Brain microvascular endothelial cell (primary cell): Measurements from ENCODE around the gene GAREM1.

Source experiments
- DNase-seq: peaks from one replicate; pipeline ENCODE4 v3.0.0-alpha.2; 2020
- H3K27ac ChIP-seq: fragments of 250-450 bp; sonication (Bioruptor Pico); 2 replicates; pipeline ENCODE4 v1.5.1; 2020; ENCODE audit warnings: mild to moderate bottlenecking, moderate library complexity
- H3K27me3 ChIP-seq: fragments of 250-450 bp; sonication (Bioruptor Pico); replicated peaks from 2 replicates; pipeline ENCODE4 v1.5.1; 2020; ENCODE audit warnings: mild to moderate bottlenecking
- H3K36me3 ChIP-seq: fragments of 250-450 bp; sonication (Bioruptor Pico); replicated peaks from 2 replicates; pipeline ENCODE4 v1.5.1; 2020; ENCODE audit warnings: mild to moderate bottlenecking
- H3K4me3 ChIP-seq: 2 replicates; pipeline ENCODE4 v1.5.1; 2011; ENCODE audit warnings: low read depth, mild to moderate bottlenecking, control low read depth, low read length, moderate library complexity
- in situ Hi-C: cut with HindIII; loops from 2 replicates; pipeline ENCODE4 v1.10.0; 2017; ENCODE audit warnings: low sequenced_read_pairs, low pct_ligation_motif_present
- TF ChIP-seq, protein P1 (sequence below): IDR thresholded peaks from 2 replicates; pipeline ENCODE4 v1.5.1; 2011; ENCODE audit warnings: low read depth, mild to moderate bottlenecking, moderate library complexity, low read length, control low read depth, inconsistent platforms; ENCODE audit errors: missing control alignments

GAREM1 gene

DNA sequence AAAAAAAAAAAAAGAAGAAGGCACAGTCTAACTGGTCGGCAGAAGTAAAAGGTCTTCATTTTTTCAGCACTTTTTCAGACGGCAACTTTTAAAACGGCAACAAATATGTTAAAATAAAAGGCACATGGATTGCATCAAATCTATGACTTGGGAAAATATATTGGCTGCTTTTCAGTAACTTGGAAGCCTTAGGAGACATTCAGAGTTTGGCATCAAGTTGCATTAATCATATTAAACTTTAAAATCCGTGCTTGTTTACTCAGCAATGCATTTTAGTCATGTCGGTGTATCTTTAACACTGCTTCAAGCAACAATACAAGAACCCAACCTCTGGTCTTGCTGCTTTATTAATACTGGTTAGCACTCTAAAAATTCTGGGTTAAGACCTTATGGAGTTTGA, 169.8 kb downstream of the GAREM1 start:
- TF ChIP-seq, protein P1, sequence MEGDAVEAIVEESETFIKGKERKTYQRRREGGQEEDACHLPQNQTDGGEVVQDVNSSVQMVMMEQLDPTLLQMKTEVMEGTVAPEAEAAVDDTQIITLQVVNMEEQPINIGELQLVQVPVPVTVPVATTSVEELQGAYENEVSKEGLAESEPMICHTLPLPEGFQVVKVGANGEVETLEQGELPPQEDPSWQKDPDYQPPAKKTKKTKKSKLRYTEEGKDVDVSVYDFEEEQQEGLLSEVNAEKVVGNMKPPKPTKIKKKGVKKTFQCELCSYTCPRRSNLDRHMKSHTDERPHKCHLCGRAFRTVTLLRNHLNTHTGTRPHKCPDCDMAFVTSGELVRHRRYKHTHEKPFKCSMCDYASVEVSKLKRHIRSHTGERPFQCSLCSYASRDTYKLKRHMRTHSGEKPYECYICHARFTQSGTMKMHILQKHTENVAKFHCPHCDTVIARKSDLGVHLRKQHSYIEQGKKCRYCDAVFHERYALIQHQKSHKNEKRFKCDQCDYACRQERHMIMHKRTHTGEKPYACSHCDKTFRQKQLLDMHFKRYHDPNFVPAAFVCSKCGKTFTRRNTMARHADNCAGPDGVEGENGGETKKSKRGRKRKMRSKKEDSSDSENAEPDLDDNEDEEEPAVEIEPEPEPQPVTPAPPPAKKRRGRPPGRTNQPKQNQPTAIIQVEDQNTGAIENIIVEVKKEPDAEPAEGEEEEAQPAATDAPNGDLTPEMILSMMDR = no peak
- no peak overlapping the region for H3K27ac ChIP-seq
- H3K36me3 ChIP-seq = no peaks in the 10 kb centered on the region
- H3K27me3 ChIP-seq = no peaks in the 10 kb centered on the region
- in situ Hi-C loops = no loop called here
- DNase-seq = no peak
- no peak overlapping the region for H3K4me3 ChIP-seq

DNA sequence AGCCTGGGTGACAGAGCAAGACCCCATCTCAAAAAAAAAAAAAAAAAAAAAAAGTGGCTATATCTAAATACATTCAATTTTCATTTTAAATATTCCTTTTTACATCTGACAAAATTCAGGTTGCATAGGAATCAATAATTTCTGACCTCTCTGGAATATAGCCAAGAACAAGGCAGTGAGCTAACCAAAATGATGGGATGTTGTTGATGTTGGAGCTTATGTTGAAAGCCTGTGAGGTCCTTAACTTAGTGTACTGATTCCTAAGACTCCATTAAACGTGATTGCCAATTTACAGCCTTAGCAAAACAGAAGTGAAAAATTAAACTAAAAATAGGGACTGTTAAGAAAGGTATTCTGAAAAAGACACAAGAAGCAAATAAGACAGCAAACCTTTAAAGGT, 171.2 kb downstream of the GAREM1 start:
- TF ChIP-seq, protein P1 = no peak
- Histone ChIP-seq H3K36me3 (no peaks in the 10 kb centered on the region), H3K27ac (no peak overlapping the region), H3K27me3 (no peaks in the 10 kb centered on the region), H3K4me3 (no peak overlapping the region)
- in situ Hi-C loops = loop anchor here (25.0 kb wide), 2 partner anchors 88 to 163 kb away; partner anchors contain the start of gene GAREM1
- DNase-seq = no peak

DNA sequence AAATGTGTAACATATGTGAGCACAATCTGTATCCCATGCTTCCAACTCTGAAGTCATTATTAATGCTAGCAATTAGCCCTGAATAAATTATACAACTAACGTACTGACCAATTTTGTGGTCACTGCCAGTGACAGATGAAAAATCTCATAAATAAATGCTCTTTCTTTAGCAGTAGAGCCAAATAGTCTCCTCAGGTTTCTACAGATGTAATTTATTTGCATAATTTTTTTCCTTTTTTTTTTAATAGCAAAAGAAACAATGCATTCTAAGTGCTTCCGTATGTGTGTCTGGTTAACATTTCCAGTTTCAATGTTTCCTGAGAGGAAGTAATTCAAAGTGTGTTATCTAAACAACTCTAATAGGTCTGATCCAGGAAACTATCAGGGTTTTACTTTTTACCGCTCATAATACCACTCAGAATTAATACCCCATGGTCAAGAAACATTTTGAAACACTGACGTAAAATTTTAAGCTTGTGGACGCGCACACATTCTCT, 172.5 kb downstream of the GAREM1 start:
- no peak for DNase-seq

DNA sequence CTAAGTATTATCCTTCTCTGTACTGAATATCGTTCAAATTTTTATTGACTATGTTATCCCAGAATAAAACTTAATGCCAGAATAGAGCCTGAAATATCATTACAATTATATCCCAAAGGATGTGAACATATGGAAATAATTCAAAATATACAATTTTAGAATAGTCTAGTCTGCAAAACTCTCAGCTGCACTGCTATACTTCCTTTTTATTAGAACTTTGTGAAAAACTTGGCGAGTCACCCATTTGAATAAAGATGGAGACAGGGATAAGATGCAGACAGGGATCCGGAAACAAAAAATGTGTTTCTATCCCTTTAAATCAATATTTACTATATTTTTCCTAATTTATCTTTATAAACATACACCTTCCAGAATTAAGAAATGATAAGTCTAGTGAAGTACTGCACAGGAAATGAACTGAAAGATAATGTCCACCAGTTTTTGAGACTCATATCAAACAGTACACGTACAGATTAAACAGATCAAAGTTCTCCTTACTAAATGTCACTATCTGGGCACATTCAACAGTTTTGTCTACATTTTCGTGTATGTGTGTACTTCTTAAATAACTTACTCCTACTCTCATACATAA, 173.0 kb downstream of the GAREM1 start:
- no peaks in the 10 kb centered on the region for H3K27me3 ChIP-seq
- no peak overlapping the region for H3K4me3 ChIP-seq
- TF ChIP-seq, protein P1 = no peak
- no peaks in the 10 kb centered on the region for H3K36me3 ChIP-seq
- no peak for DNase-seq
- H3K27ac ChIP-seq = no peak overlapping the region
- in situ Hi-C loops = loop anchor here (25.0 kb wide), 2 partner anchors 90 to 165 kb away; partner anchors contain the start of gene GAREM1

More for the DNA sequence above, 172.5 kb downstream of the GAREM1 start:
- no peaks in the 10 kb centered on the region for H3K27me3 ChIP-seq
- no peaks in the 10 kb centered on the region for H3K36me3 ChIP-seq
- H3K4me3 ChIP-seq = no peak overlapping the region
- TF ChIP-seq, protein P1 = no peak
- in situ Hi-C loops = loop anchor here (25.0 kb wide), 2 partner anchors 89 to 164 kb away; partner anchors contain the start of gene GAREM1
- H3K27ac ChIP-seq = no peak overlapping the region

DNA sequence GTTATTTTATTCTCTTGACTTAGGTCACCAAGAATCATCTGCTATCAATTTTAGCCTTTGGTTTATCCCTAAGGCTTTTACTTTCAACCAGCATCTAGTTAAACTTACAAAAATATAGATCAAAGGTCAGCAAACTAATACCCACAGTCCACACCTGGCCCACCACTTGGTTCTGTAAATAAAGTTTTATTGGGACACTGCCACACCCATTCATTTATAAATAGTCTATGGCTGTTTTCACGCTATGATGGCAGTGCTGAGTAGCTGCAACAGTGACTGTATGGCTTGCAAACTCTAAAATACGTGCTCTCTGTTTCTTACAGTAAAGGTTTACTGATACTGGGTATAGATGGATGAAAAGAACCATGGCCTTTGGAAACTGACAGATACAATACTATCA, 173.8 kb downstream of the GAREM1 start:
- in situ Hi-C loops = loop anchor here (25.0 kb wide), 2 partner anchors 90 to 165 kb away; partner anchors contain the start of gene GAREM1
- Histone ChIP-seq H3K4me3 (no peak overlapping the region), H3K36me3 (no peaks in the 10 kb centered on the region), H3K27ac (no peak overlapping the region), H3K27me3 (no peaks in the 10 kb centered on the region)
- DNase-seq = no peak
- TF ChIP-seq, protein P1 = no peak
